ENCODE measurements around the gene FBN1. TPM values are rescaled to one million over a fixed set of nuclear protein-coding genes. Genes with fewer than 3 reads are reported as not detected.

Gene FBN1
- total and polyA plus RNA-seq, 2 donors (not counting 3 experiments of a cell fraction or from before 2014, with no cell fraction given) = 107 to 111 TPM

- FAIRE-seq (no peak), DNase-seq (ENCODE audit: low read depth, low spot score) (peak; percentile 81)
- ChIA-PET CTCF (interaction anchor here (0.9 to 2.9 kb wide), 9 partner anchors 11 to 245 kb away, joined by 3 to 13 read pairs (median 4); no protein-coding TSS in a partner anchor), POLR2A (no interaction called here)
- peaks cover 26% of the 10 kb centered on the region for H3K4me1 ChIP-seq (ENCODE audit: control insufficient read depth, extremely low read depth, insufficient read depth, low read length)
- H3K27ac ChIP-seq (ENCODE audit: insufficient read depth, low read depth, low read length) = peak overlapping the region; percentile 71
- peak overlapping the region; percentile 43 for H3K9ac ChIP-seq (replicated peaks; ENCODE audit: extremely low read depth, insufficient read depth, low read length)
- H3K79me2 ChIP-seq (ENCODE audit: control insufficient read depth, insufficient read depth, low read length) = no peaks in the 10 kb centered on the region
- peak overlapping the region; percentile 33 for H2AFZ ChIP-seq (ENCODE audit: low read depth, low read length)
- H3K27me3 ChIP-seq (ENCODE audit: control insufficient read depth in 2 of 2, insufficient read depth in 2 of 2, low read length in 2 of 2) = no peaks in the 10 kb centered on the region
- H3K9me1 ChIP-seq (replicated peaks; ENCODE audit: control insufficient read depth, extremely low read depth, insufficient read depth, low read length) = no peaks in the 10 kb centered on the region
- dilution Hi-C loops (cut with MboI; ENCODE audit: extremely low pct_ligation_motif_present, low sequenced_read_pairs) = no loop called here
- TSS peak; percentile 90 for BruUV-seq (replicated peaks)
- H3K36me3 ChIP-seq (ENCODE audit: control insufficient read depth in 2 of 2, extremely low read depth in 1 of 2, insufficient read depth in 2 of 2, low read length in 2 of 2) = peaks cover 3% of the 10 kb centered on the region in 2 experiments
- intact Hi-C loops (cut with micrococcal nuclease) = loop anchor here (1.0 to 5.0 kb wide), 3 partner anchors 42 to 151 kb away; partner anchors contain the start of gene FBN1
- H3K4me2 ChIP-seq (ENCODE audit: insufficient read depth, low read length) = peak overlapping the region; percentile 70
- H3K9me3 ChIP-seq (replicated peaks; ENCODE audit: control insufficient read depth, insufficient read depth, low read length) = no peaks in the 10 kb centered on the region
- TF ChIP-seq POLR2A (IDR thresholded peaks at IDR 0.05; ENCODE audit: low read depth, low read length) (no peak), MYC (IDR thresholded peaks at IDR 0.05; ENCODE audit: low read depth, low read length) (no peak), MAX (IDR thresholded peaks at IDR 0.05; ENCODE audit: insufficient read depth, insufficient read length) (no peak), EZH2 (IDR thresholded peaks at IDR 0.05; ENCODE audit: borderline replicate concordance, low read depth, low read length, severe bottlenecking) (no peak), JUN (IDR thresholded peaks at IDR 0.05; ENCODE audit: borderline replicate concordance, insufficient read depth, insufficient read length, low read depth) (no peak), GATA2 (IDR thresholded peaks at IDR 0.05; ENCODE audit: insufficient read depth, insufficient read length, low read depth, low read length) (no peak)
- peak overlapping the region in 2 of 3 experiments; percentile 8 to 13 for H3K4me3 ChIP-seq (replicated peaks in 1 of 3; ENCODE audit: insufficient read depth in 1 of 3, low read depth in 1 of 3, low read length in 3 of 3)
- no peaks in the 10 kb centered on the region for H4K20me1 ChIP-seq (replicated peaks; ENCODE audit: control insufficient read depth, extremely low read depth, insufficient read depth, low read length)
Observed at GRCh38 chr15:48603123-48603500, 42.4 kb downstream of the FBN1 start.

- peaks cover 3% of the 10 kb centered on the region in 2 experiments for H3K36me3 ChIP-seq (ENCODE audit: control insufficient read depth in 2 of 2, extremely low read depth in 1 of 2, insufficient read depth in 2 of 2, low read length in 2 of 2)
- CTCF ChIA-PET = interaction anchor here (0.6 to 1.2 kb wide), 9 partner anchors 10 to 260 kb away, joined by 3 to 7 read pairs (median 4); no protein-coding TSS in a partner anchor
- H3K9me1 ChIP-seq (replicated peaks; ENCODE audit: control insufficient read depth, extremely low read depth, insufficient read depth, low read length) = no peaks in the 10 kb centered on the region
- TF ChIP-seq FOS (IDR thresholded peaks at IDR 0.05; ENCODE audit: borderline replicate concordance, insufficient read depth, low read length) (peak; percentile 46), CTCF (IDR thresholded peaks at IDR 0.05; ENCODE audit: extremely low read depth in 1 of 2, insufficient read depth in 1 of 2, low read depth in 1 of 2, low read length in 2 of 2) (no peak), JUN (IDR thresholded peaks at IDR 0.05; ENCODE audit: borderline replicate concordance, insufficient read depth, insufficient read length, low read depth) (peak; percentile 93)
- dilution Hi-C loops (cut with MboI; ENCODE audit: extremely low pct_ligation_motif_present, low sequenced_read_pairs) (no loop called here), intact Hi-C loops (cut with micrococcal nuclease) (loop anchor here (1.0 to 5.0 kb wide), 4 partner anchors 36 to 150 kb away; partner anchors contain the start of gene FBN1)
- no peaks in the 10 kb centered on the region for H3K9me3 ChIP-seq (replicated peaks; ENCODE audit: control insufficient read depth, insufficient read depth, low read length)
- H3K4me2 ChIP-seq (ENCODE audit: insufficient read depth, low read length) = peak overlapping the region; percentile 70
- H3K27me3 ChIP-seq (ENCODE audit: control insufficient read depth in 2 of 2, insufficient read depth in 2 of 2, low read length in 2 of 2) = no peaks in the 10 kb centered on the region
- peak overlapping the region; percentile 43 for H3K9ac ChIP-seq (replicated peaks; ENCODE audit: extremely low read depth, insufficient read depth, low read length)
- BruUV-seq (replicated peaks) = TSS peak; percentile 34
- H3K4me1 ChIP-seq (ENCODE audit: control insufficient read depth, extremely low read depth, insufficient read depth, low read length) = peaks cover 26% of the 10 kb centered on the region
- no peak overlapping the region for H2AFZ ChIP-seq (ENCODE audit: low read depth, low read length)
- DNase-seq (ENCODE audit: low read depth, low spot score) (peak; percentile 91), FAIRE-seq (peak; percentile 98)
- no peaks in the 10 kb centered on the region for H3K79me2 ChIP-seq (ENCODE audit: control insufficient read depth, insufficient read depth, low read length)
- H3K4me3 ChIP-seq (replicated peaks in 1 of 3; ENCODE audit: insufficient read depth in 1 of 3, low read depth in 1 of 3, low read length in 3 of 3) = peak overlapping the region in 1 of 3 experiments; percentile 13
- peak overlapping the region; percentile 71 for H3K27ac ChIP-seq (ENCODE audit: insufficient read depth, low read depth, low read length)
- H4K20me1 ChIP-seq (replicated peaks; ENCODE audit: control insufficient read depth, extremely low read depth, insufficient read depth, low read length) = no peaks in the 10 kb centered on the region
- POLR2A ChIA-PET = no interaction called here
Observed at GRCh38 chr15:48602358-48603122, 43.0 kb downstream of the FBN1 start.

All from endothelial cell of umbilical vein (primary cell).